BLaER1 (cell line): Measurements from ENCODE around the gene FAM237B.

ENCODE experiments used
- H3K27ac ChIP-seq: shearing (Covaris generic); formaldehyde crosslinking; 2 replicates; pipeline ENCODE4 v1.8.1; 2022
- H3K27me3 ChIP-seq: shearing (Covaris generic); formaldehyde crosslinking; 2 replicates; pipeline ENCODE4 v1.8.1; 2022
- H3K36me3 ChIP-seq: shearing (Covaris generic); formaldehyde crosslinking; 2 replicates; pipeline ENCODE4 v1.8.1; 2022
- H3K4me1 ChIP-seq: shearing (Covaris generic); formaldehyde crosslinking; 2 replicates; pipeline ENCODE4 v1.8.1; 2022
- H3K4me2 ChIP-seq: shearing (Covaris generic); formaldehyde crosslinking; 2 replicates; pipeline ENCODE4 v1.8.1; 2022
- H3K4me3 ChIP-seq: shearing (Covaris generic); formaldehyde crosslinking; 2 replicates; pipeline ENCODE4 v1.8.1; 2022
- H3K9ac ChIP-seq: shearing (Covaris generic); formaldehyde crosslinking; 2 replicates; pipeline ENCODE4 v1.8.1; 2022
- H3K9me3 ChIP-seq: shearing (Covaris generic); formaldehyde crosslinking; 2 replicates; pipeline ENCODE4 v1.8.1; 2022
- H4K20me1 ChIP-seq: shearing (Covaris generic); formaldehyde crosslinking; 2 replicates; pipeline ENCODE4 v1.8.1; 2022
- Cebpa-rat ChIP-seq: shearing (Covaris generic); IDR thresholded peaks from 2 replicates; pipeline ENCODE4 v1.8.1; 2022

FAM237B gene

DNA sequence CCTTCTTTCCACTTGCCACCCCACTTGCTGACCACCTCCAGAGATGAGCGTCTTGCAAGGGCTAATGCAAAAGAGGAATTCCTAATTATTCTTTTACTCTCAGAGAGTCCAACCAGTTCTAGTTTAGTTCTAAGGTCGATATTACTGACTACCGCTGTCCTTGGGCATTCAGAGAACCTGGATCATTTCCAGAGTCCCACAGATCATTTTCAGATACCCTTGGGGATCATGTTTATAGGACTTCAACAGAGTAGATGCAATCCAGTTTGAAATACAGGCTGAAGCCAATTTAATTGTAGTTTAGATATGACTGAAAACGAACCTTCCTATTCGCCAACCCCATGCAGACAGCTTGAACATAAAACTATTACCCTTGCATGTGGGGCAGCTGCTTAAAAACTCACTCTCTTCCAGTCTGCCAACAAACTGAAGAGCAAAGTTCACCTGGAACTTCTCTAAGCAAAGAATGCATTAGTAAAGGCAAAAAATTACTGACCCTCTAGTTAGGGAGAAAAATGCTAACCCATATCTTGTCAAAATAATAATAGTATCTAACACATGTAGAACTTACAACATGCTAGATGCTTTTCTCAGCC, 53.7 kb downstream of the FAM237B start:
- Histone ChIP-seq H3K9ac (no peak overlapping the region), H3K4me1 (no peaks in the 10 kb centered on the region), H3K27ac (no peak overlapping the region), H3K4me2 (no peak overlapping the region), H3K36me3 (no peaks in the 10 kb centered on the region), H3K27me3 (no peaks in the 10 kb centered on the region), H3K4me3 (no peak overlapping the region), H4K20me1 (no peaks in the 10 kb centered on the region), H3K9me3 (no peaks in the 10 kb centered on the region)
- no peak for TF ChIP-seq Cebpa-rat

- H3K4me1 ChIP-seq = no peaks in the 10 kb centered on the region
- no peaks in the 10 kb centered on the region for H3K9me3 ChIP-seq
- no peak overlapping the region for H3K4me2 ChIP-seq
- no peak for TF ChIP-seq Cebpa-rat
- no peak overlapping the region for H3K27ac ChIP-seq
- no peaks in the 10 kb centered on the region for H3K36me3 ChIP-seq
- H3K27me3 ChIP-seq = no peaks in the 10 kb centered on the region
- H4K20me1 ChIP-seq = no peaks in the 10 kb centered on the region
- H3K4me3 ChIP-seq = no peak overlapping the region
- H3K9ac ChIP-seq = no peak overlapping the region
Observed at GRCh38 chr7:90266808-90267207, 54.3 kb downstream of the FAM237B start.
